H9 (cell line): ENCODE results near the gene TMEM147. TPM values are rescaled to one million over a fixed set of nuclear protein-coding genes. Genes with fewer than 3 reads are reported as not detected.
A peak's percentile ranks its signal among the peaks of the same experiment; 100 is the strongest.

ENCODE experiments used
- DNase-seq: peaks from one replicate; pipeline ENCODE4 v3.0.0-alpha.2; 2017
- H2AFZ ChIP-seq: one replicate; pipeline ENCODE4 v1.6.1; 2013; ENCODE audit warnings: mild to moderate bottlenecking, low read length, control low read depth, moderate library complexity
- H2AK5ac ChIP-seq: 2 replicates; pipeline ENCODE4 v1.6.1; 2013; ENCODE audit warnings: low read length, control low read depth, mixed read lengths; ENCODE audit not compliant: insufficient read length
- H2BK120ac ChIP-seq: one replicate; pipeline ENCODE4 v1.6.1; 2013; ENCODE audit warnings: low read depth, mild to moderate bottlenecking, low read length, control low read depth, inconsistent platforms; ENCODE audit not compliant: poor library complexity, severe bottlenecking
- H2BK12ac ChIP-seq: 2 replicates; pipeline ENCODE4 v1.6.1; 2013; ENCODE audit warnings: low read length, control low read depth, mixed read lengths, low read depth; ENCODE audit not compliant: insufficient read length
- H2BK15ac ChIP-seq: 2 replicates; pipeline ENCODE4 v1.6.1; 2013; ENCODE audit warnings: low read depth, low read length, control low read depth
- H2BK20ac ChIP-seq: one replicate; pipeline ENCODE4 v1.6.1; 2013; ENCODE audit warnings: low read depth, mild to moderate bottlenecking, low read length, control low read depth, inconsistent platforms; ENCODE audit not compliant: poor library complexity, severe bottlenecking
- H2BK5ac ChIP-seq: 2 replicates; pipeline ENCODE4 v1.6.1; 2013; ENCODE audit warnings: low read length, control low read depth, mixed read lengths; ENCODE audit not compliant: insufficient read length
- H3K14ac ChIP-seq: 2 replicates; pipeline ENCODE4 v1.6.1; 2013; ENCODE audit warnings: low read length, control low read depth; ENCODE audit not compliant: insufficient read depth
- H3K18ac ChIP-seq: 2 replicates; pipeline ENCODE4 v1.6.1; 2013; ENCODE audit warnings: low read depth, mild to moderate bottlenecking, mixed read lengths, low read length, control low read depth; ENCODE audit not compliant: insufficient read length
- H3K23ac ChIP-seq: 2 replicates; pipeline ENCODE4 v1.6.1; 2013; ENCODE audit warnings: low read length, control low read depth, mixed read lengths, low read depth; ENCODE audit not compliant: insufficient read length
- H3K23me2 ChIP-seq: 2 replicates; pipeline ENCODE4 v1.6.1; 2013; ENCODE audit warnings: low read depth, mild to moderate bottlenecking, mixed read lengths, low read length, control low read depth; ENCODE audit not compliant: insufficient read length, poor library complexity, severe bottlenecking
- H3K27ac ChIP-seq: 2 replicates; pipeline ENCODE4 v1.5.1; 2013; ENCODE audit warnings: low read length, control low read depth, mixed read lengths, low read depth; ENCODE audit not compliant: insufficient read length
- H3K27me3 ChIP-seq: 2 replicates; pipeline ENCODE4 v1.6.1; 2013; ENCODE audit warnings: low read length, control low read depth, inconsistent platforms; ENCODE audit not compliant: insufficient read depth
- H3K4ac ChIP-seq: 2 replicates; pipeline ENCODE4 v1.6.1; 2013; ENCODE audit warnings: low read depth, mild to moderate bottlenecking, control low read depth, inconsistent platforms, low read length, moderate library complexity
- H3K4me1 ChIP-seq: 2 replicates; pipeline ENCODE4 v1.6.1; 2013; ENCODE audit warnings: low read length, control low read depth, inconsistent platforms; ENCODE audit not compliant: insufficient read depth
- H3K4me2 ChIP-seq: 2 replicates; pipeline ENCODE4 v1.6.1; 2013; ENCODE audit warnings: low read length, control low read depth, mixed read lengths; ENCODE audit not compliant: insufficient read length, insufficient read depth
- H3K56ac ChIP-seq: 2 replicates; pipeline ENCODE4 v1.6.1; 2013; ENCODE audit warnings: low read depth, mild to moderate bottlenecking, mixed read lengths, low read length, control low read depth; ENCODE audit not compliant: insufficient read length
- H3K79me1 ChIP-seq: 2 replicates; pipeline ENCODE4 v1.6.1; 2013; ENCODE audit warnings: low read depth, mild to moderate bottlenecking, moderate library complexity, low read length, control low read depth, inconsistent platforms; ENCODE audit not compliant: insufficient read depth, poor library complexity, severe bottlenecking
- H3K79me2 ChIP-seq: 2 replicates; pipeline ENCODE4 v1.6.1; 2013; ENCODE audit warnings: low read length, control low read depth, inconsistent platforms; ENCODE audit not compliant: insufficient read depth
- H3K9ac ChIP-seq: 2 replicates; pipeline ENCODE4 v1.6.1; 2013; ENCODE audit warnings: low read length, control low read depth, mixed read lengths; ENCODE audit not compliant: insufficient read length; ENCODE audit errors: extremely low read depth
- H3K9me3 ChIP-seq: one replicate; pipeline ENCODE4 v1.6.1; 2013; ENCODE audit warnings: low read depth, low read length, inconsistent platforms; ENCODE audit not compliant: control insufficient read depth
- H3T11ph ChIP-seq: one replicate; pipeline ENCODE4 v1.6.1; 2013; ENCODE audit warnings: mild to moderate bottlenecking, low read length, control low read depth, inconsistent platforms
- H4K20me1 ChIP-seq: one replicate; pipeline ENCODE4 v1.6.1; 2013; ENCODE audit not compliant: control insufficient read depth, insufficient read length, insufficient read depth
- H4K5ac ChIP-seq: 2 replicates; pipeline ENCODE4 v1.6.1; 2013; ENCODE audit warnings: low read depth, mild to moderate bottlenecking, mixed read lengths, low read length, control low read depth; ENCODE audit not compliant: insufficient read length
- H4K8ac ChIP-seq: replicated peaks from 2 replicates; pipeline ENCODE4 v1.6.1; 2013; ENCODE audit warnings: low read length, control low read depth, mixed read lengths, low read depth; ENCODE audit not compliant: insufficient read length
- H4K91ac ChIP-seq: 2 replicates; pipeline ENCODE4 v1.6.1; 2013; ENCODE audit warnings: low read depth, mild to moderate bottlenecking, moderate library complexity, mixed read lengths, low read length, control low read depth; ENCODE audit not compliant: insufficient read length
- H3K27ac Mint-ChIP-seq, 3 experiments: 2 replicates in 2 of 3; 3 replicates in 1 of 3; pipeline ENCODE4 v1.8.0; 2020 to 2021; ENCODE audit warnings: mixed read lengths in 3 of 3, mild to moderate bottlenecking in 1 of 3, moderate library complexity in 1 of 3
- H3K27me3 Mint-ChIP-seq: 2 replicates; pipeline ENCODE4 v1.8.0; 2021; ENCODE audit warnings: low read depth, mild to moderate bottlenecking, moderate library complexity, mixed read lengths
- H3K36me3 Mint-ChIP-seq, 3 experiments: 2 replicates in 2 of 3; 3 replicates in 1 of 3; pipeline ENCODE4 v1.8.0; 2020 to 2021; ENCODE audit warnings: low read depth in 3 of 3, mixed read lengths in 3 of 3; ENCODE audit not compliant: insufficient read depth in 1 of 3
- H3K4me1 Mint-ChIP-seq, 2 experiments: 2 replicates each; pipeline ENCODE4 v1.8.0; 2020; ENCODE audit warnings: mixed read lengths in 2 of 2
- H3K4me3 Mint-ChIP-seq, 2 experiments: 2 replicates in 1 of 2; 3 replicates in 1 of 2; pipeline ENCODE4 v1.8.0; 2020 to 2021; ENCODE audit warnings: mild to moderate bottlenecking in 2 of 2, mixed read lengths in 2 of 2, moderate library complexity in 1 of 2
- H3K9me3 Mint-ChIP-seq, 2 experiments: 2 replicates in 1 of 2; 3 replicates in 1 of 2; pipeline ENCODE4 v1.8.0; 2020; ENCODE audit warnings: mild to moderate bottlenecking in 2 of 2, mixed read lengths in 2 of 2, moderate library complexity in 1 of 2
- WGBS: extraction: QIAGEN DNeasy Blood & Tissue Kit; methylation state at CpG from one replicate; pipeline ENCODE4 v1.1.7; 2013; ENCODE audit warnings: missing lambda C conversion rate, low lambda C conversion rate, mixed read lengths; ENCODE audit not compliant: insufficient read length; ENCODE audit errors: extremely low coverage; 5-methylcytosine and 5-hydroxymethylcytosine counted together
- total RNA-seq: library from RNA; stranded (reverse); gene quantifications from 2 replicates; pipeline ENCODE4 v1.2.1, GENCODE V29; 2021
- TF ChIP-seq, protein P1 (sequence below): fragments of 200-600 bp; sonication (generic); conservative IDR thresholded peaks from 3 replicates; pipeline ENCODE4 v1.8.0; 2021; ENCODE audit warnings: antibody characterized with exemption, mild to moderate bottlenecking

TMEM147 gene
- total RNA-seq, 1 experiment from 2014 or later = 125 TPM

DNA sequence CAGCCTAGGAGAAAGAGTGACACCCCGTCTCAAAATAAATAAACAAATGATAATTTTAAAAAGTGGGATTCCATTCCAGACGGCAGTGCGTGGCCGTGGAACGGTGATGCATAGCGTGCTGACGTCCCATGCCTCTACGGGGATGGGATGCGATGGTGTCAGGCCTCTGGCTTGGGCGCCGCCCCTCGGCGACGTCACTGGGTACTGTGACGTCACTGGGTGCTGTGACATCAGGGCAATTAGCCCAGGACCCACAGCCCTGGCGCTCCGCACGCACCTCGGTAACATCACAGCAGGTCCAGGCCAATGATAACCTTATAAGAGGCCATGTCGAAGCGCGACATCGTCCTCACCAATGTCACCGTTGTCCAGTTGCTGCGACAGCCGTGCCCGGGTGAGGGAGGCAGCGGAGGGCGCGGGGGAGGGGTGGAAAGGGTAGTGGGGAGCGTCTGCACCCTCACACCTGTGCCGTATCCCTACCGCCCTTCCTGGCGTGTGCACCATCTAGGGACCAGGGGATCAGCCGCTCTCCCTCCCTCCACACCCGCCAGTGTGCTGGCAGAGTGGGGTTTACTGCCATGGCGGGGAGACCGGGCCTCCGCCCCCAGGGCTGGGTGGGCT is 12.1 kb upstream of the TMEM147 start, which contains the start of gene GAPDHS:
Gene GAPDHS (plus strand): TSS at position 256 of the 621 bp plus-strand sequence. CDS start 72 bp downstream, at position 328.
- no peaks in the 10 kb centered on the region for H3K79me1 ChIP-seq
- H4K91ac ChIP-seq = no peak within 1 kb of the TSS
- Mint-ChIP-seq H3K27me3 (peaks cover 50% of the 10 kb centered on the region), H3K4me3 (peak within 1 kb of the TSS in 1 of 2 experiments; percentile 43; a peak in 1 of 5 replicates), H3K27ac (peak within 1 kb of the TSS in 2 of 3 experiments; percentile 36 to 64; a peak in 2 of 7 replicates), H3K36me3 (no peaks in the 10 kb centered on the region; a peak in 1 of 7 replicates), H3K9me3 (no peaks in the 10 kb centered on the region), H3K4me1 (peaks cover 28 to 34% of the 10 kb centered on the region in 2 experiments)
- H3K27me3 ChIP-seq = no peaks in the 10 kb centered on the region
- H3K79me2 ChIP-seq = no peaks in the 10 kb centered on the region
- H3K9me3 ChIP-seq = no peaks in the 10 kb centered on the region
- DNase-seq = no peak
- H2BK12ac ChIP-seq = no peak within 1 kb of the TSS
- H3K4me2 ChIP-seq = peak within 1 kb of the TSS; percentile 17
- no peak within 1 kb of the TSS for H2BK20ac ChIP-seq
- TF ChIP-seq, protein P1, sequence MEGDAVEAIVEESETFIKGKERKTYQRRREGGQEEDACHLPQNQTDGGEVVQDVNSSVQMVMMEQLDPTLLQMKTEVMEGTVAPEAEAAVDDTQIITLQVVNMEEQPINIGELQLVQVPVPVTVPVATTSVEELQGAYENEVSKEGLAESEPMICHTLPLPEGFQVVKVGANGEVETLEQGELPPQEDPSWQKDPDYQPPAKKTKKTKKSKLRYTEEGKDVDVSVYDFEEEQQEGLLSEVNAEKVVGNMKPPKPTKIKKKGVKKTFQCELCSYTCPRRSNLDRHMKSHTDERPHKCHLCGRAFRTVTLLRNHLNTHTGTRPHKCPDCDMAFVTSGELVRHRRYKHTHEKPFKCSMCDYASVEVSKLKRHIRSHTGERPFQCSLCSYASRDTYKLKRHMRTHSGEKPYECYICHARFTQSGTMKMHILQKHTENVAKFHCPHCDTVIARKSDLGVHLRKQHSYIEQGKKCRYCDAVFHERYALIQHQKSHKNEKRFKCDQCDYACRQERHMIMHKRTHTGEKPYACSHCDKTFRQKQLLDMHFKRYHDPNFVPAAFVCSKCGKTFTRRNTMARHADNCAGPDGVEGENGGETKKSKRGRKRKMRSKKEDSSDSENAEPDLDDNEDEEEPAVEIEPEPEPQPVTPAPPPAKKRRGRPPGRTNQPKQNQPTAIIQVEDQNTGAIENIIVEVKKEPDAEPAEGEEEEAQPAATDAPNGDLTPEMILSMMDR = no peak
- no peak within 1 kb of the TSS for H3K9ac ChIP-seq
- no peak within 1 kb of the TSS for H2BK5ac ChIP-seq
- no peak within 1 kb of the TSS for H2AK5ac ChIP-seq
- no peak within 1 kb of the TSS for H3K27ac ChIP-seq
- H3K4me1 ChIP-seq = no peaks in the 10 kb centered on the region
- H3K23ac ChIP-seq = no peak within 1 kb of the TSS
- no CpG with 5 or more reads among the region's 39 CpGs for WGBS
- no peaks in the 10 kb centered on the region for H3K23me2 ChIP-seq
- no peak within 1 kb of the TSS for H2BK120ac ChIP-seq
- H3K14ac ChIP-seq = no peak within 1 kb of the TSS
- no peak within 1 kb of the TSS for H3T11ph ChIP-seq
- no peaks in the 10 kb centered on the region for H4K20me1 ChIP-seq
- H4K8ac ChIP-seq = no peak within 1 kb of the TSS
- H2BK15ac ChIP-seq = no peak within 1 kb of the TSS
- no peak within 1 kb of the TSS for H3K18ac ChIP-seq
- H2AFZ ChIP-seq = no peak within 1 kb of the TSS
- no peak within 1 kb of the TSS for H4K5ac ChIP-seq
- no peak within 1 kb of the TSS for H3K56ac ChIP-seq
- no peak within 1 kb of the TSS for H3K4ac ChIP-seq
